ENCODE results near the gene C19orf81. TPM values are rescaled to one million over a fixed set of nuclear protein-coding genes. Genes with fewer than 3 reads are reported as not detected.
"Not testable (repeated sequence)": the region's sequence is repeated elsewhere in the genome, so short reads cannot be mapped to it uniquely, and the experiment has no call there.

C19orf81 gene
- total RNA-seq = not detected

- ATAC-seq (no peak), DNase-seq (ENCODE audit: low spot score) (no peak)
Observed at GRCh38 chr19:50649433-50650391, at the start of gene C19orf81. C19orf81 (plus strand) TSS chr19:50649445; CDS start chr19:50649445, 0 bp downstream.

- DNase-seq (ENCODE audit: low spot score) (no peak), ATAC-seq (no peak)
Observed at GRCh38 chr19:50601407-50602088, 47.7 kb upstream of the C19orf81 start.

- no peak for DNase-seq (ENCODE audit: low spot score)
- no peak for ATAC-seq
Observed at GRCh38 chr19:50602089-50602422, 47.2 kb upstream of the C19orf81 start.

DNA sequence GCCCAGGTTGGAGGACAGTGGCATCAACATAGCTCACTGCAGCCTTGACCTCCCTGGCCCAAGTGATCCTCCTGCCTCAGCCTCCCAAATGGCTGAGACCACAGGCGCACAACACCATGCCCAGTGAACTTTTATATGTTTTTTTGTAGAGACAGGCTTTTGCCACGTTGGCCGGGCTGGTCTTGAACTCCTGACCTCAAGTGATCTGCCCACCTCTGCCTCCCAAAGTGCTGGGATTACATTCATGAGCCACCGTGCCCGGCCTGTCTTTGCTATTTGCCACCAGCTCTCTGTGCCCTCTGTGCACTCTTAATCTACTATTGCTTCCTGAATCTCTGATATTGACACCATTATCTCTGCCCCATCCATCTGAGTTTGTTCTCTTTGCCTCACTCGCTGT is 46.7 kb upstream of the C19orf81 start:
- ATAC-seq (no peak), DNase-seq (ENCODE audit: low spot score) (no peak)

DNA sequence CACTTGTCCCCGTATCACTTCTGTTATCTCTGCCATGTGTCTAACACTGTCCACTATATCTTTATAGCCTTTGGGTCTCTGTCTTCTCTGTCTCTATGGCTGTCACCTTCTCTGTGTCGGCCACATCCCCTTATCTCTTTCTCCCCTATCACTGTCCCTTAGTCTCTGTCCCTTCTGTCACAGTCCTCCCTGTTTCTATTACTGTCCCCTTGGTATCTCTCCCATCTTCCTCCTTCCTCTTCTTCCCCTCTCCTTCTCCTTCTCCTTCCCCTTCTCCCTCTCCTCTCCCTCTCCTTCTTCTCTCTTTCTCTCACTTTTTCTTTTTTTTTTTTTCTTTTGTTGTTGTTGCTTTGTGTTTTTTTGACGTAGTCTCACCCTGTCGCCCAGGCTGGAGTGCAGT is 46.3 kb upstream of the C19orf81 start:
- ATAC-seq (no peak), DNase-seq (ENCODE audit: low spot score) (no peak)

GRCh38 chr19:50604264-50605073 is 44.8 kb upstream of the C19orf81 start:
- not testable (repeated sequence) for DNase-seq (ENCODE audit: low spot score); ATAC-seq

GRCh38 chr19:50606059-50606836 is 43.0 kb upstream of the C19orf81 start:
- not testable (repeated sequence) for DNase-seq (ENCODE audit: low spot score); ATAC-seq

DNA sequence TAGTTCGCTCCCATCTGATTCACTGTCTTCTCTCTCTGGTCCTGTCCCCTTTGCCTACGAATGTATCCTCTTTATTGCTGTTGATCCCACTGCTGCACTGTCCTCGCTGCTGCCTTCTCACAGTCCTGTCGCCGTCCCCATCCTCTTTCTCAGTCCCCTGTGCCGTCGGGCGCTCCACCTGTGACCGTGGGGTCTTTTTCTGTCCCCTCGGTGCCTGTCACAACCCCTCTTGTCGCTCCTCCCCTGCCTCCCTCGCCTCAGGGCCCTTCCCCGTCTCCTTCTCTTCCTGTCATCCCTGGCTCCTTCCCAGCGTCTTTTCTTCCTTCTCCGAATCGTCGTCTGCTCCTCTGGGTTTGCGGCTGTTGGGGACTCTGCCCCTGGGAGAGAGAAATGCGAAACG is 41.9 kb upstream of the C19orf81 start:
- DNase-seq (ENCODE audit: low spot score) (no peak), ATAC-seq (no peak)

DNA sequence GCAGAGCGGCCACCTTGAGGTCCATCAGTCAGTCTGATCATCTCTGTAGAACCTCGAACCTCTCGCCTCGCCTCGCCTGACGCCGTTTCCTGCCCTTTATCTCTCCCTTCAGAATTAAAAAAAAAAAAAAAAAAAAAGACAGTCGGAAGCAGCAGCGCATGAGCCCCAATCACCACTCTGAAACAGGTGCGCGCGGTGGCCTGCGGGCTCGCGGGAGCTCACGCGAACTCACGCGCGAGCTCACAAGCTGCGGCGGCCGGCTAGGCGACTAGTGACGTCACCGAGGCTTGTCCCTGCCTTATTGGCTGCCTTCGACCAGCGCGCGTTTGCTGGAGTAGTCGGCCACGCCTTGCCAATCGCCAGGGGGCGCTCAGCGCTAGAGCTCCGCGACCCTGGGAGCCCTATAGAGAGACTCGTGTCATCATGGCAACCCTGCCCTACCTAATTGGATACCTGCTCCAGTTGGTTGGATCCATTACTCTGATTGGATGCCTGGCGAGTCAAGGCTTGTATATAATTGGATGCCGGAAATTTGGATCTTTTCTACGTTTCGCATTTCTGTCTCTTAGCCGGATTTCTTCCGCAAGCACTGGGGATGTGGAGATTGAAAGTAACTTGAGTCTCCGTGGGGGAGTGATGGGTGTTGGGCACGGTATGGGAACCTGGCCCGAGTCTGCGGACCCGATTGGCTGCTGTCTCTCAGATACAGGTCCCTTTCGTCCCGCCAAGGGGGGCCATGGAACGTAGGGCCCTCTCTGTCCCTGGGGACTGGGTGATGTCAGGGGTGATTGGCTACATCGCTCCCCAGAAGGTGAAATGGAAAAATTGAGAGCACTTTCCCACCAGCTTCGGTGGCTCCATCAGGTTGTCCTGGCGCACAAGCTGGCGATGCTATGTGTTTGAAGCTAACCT is 41.1 kb upstream of the C19orf81 start:
- ATAC-seq = no peak
- no peak for DNase-seq (ENCODE audit: low spot score)

- not testable (repeated sequence) for DNase-seq (ENCODE audit: low spot score); ATAC-seq
Observed at GRCh38 chr19:50612504-50613404, 36.5 kb upstream of the C19orf81 start.

- not testable (repeated sequence) for DNase-seq (ENCODE audit: low spot score); ATAC-seq
Observed at GRCh38 chr19:50618379-50618778, 30.9 kb upstream of the C19orf81 start.

DNA sequence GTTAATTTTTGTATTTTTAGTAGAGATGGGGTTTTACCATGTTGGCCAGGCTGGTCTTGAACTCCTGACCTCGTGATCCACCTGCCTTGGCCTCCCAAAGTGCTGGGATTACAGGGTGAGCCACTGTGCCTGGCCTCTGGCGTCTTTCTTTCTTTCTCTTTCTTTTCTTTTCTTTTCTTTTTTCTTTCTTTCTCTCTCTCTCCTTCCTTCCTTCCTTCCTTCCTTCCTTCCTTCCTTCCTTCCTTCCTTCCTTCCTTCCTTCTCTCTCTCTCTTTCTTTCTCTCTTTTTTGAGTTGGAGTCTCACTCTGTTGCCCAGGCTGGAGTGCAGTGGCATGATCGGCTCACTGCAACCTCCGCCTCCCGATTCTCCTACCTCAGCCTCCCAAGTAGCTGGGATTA is 30.1 kb upstream of the C19orf81 start:
- DNase-seq (ENCODE audit: low spot score); ATAC-seq: not testable (repeated sequence)

GRCh38 chr19:50620394-50620906 is 28.8 kb upstream of the C19orf81 start:
- ATAC-seq; DNase-seq (ENCODE audit: low spot score): not testable (repeated sequence)

GRCh38 chr19:50624949-50625600 is 24.2 kb upstream of the C19orf81 start:
- ATAC-seq = no peak
- DNase-seq (ENCODE audit: low spot score) = no peak

- ATAC-seq (no peak), DNase-seq (ENCODE audit: low spot score) (no peak)
Observed at GRCh38 chr19:50626011-50626410, 23.2 kb upstream of the C19orf81 start.

DNA sequence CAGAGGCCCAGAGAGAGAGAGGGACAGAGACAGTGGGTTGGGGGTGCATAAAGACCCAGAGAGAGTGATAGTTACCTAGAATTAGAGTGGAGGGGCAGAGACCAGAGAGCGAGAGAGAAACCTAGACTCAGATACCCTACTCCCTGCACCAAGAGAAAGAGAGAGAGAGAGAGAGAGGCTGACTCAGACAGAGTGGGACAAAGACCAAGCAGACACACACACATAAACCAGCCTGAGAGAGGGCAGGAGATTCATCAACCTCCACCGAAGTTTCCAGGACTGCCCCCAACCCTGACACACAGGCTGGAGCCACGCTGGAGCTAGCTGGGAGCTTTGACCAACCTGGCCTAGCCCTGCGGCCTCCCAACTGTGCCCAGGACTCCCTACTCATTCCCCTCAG is 22.4 kb upstream of the C19orf81 start:
- ATAC-seq (no peak), DNase-seq (ENCODE audit: low spot score) (no peak)

DNA sequence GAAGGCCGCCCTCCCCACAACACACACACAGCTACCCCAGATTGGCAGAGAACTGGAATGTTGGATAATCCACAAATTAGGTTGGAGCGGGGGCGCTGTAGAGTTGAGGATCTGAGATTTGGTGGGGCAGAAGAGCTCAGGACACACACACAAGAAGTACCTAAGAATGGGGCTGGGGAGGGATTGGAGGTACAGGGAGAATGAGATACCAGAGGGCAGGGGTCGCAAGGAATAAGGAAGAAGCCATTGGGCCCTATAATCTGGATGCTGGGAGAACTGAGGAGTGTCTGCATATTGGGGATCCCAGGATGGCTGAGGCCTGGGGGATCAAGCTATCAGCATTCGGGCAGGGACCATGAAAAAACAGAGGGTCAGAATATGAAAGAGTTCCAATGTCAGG is 21.1 kb upstream of the C19orf81 start:
- DNase-seq (ENCODE audit: low spot score) (no peak), ATAC-seq (no peak)

All from left lobe of liver (tissue), 2 donors.